HepG2 (cell line): ENCODE data around the gene PRKCSH. TPM values are rescaled to one million over a fixed set of nuclear protein-coding genes. Genes with fewer than 3 reads are reported as not detected.

Source experiments
- CEBPB ChIP-seq: IDR thresholded peaks from 2 replicates; pipeline ENCODE4 v1.6.1; 2011; ENCODE audit warnings: low read depth, low read length, improper control_type of control experiment, borderline replicate concordance
- ELF1 ChIP-seq: sonication (generic); formaldehyde crosslinking; IDR thresholded peaks from 2 replicates; pipeline ENCODE4 v1.4.0; 2020; ENCODE audit warnings: missing genetic modification reagents
- GZF1 ChIP-seq: sonication (generic); formaldehyde crosslinking; IDR thresholded peaks from 2 replicates; pipeline ENCODE4 v1.5.1; 2020; ENCODE audit warnings: mild to moderate bottlenecking, missing genetic modification reagents
- KDM6A ChIP-seq: IDR thresholded peaks from 2 replicates; pipeline ENCODE4 v1.6.1; 2016; ENCODE audit warnings: low read depth
- MED1 ChIP-seq: sonication (generic); formaldehyde crosslinking; IDR thresholded peaks from 2 replicates; pipeline ENCODE4 v1.4.0; 2020; ENCODE audit warnings: missing genetic modification reagents
- PHF20 ChIP-seq: sonication (generic); formaldehyde crosslinking; IDR thresholded peaks from 2 replicates; pipeline ENCODE4 v1.5.0; 2020; ENCODE audit warnings: mild to moderate bottlenecking, missing genetic modification reagents
- POLR2G ChIP-seq: fragments of 200-400 bp; formaldehyde crosslinking; IDR thresholded peaks from 2 replicates; pipeline ENCODE4 v1.6.1; 2018; ENCODE audit warnings: mild to moderate bottlenecking, low read depth, low read length, moderate library complexity
- RBM22 ChIP-seq: fragments of 200-400 bp; formaldehyde crosslinking; optimal IDR thresholded peaks from 2 replicates; pipeline ENCODE3; 2017; ENCODE audit warnings: mild to moderate bottlenecking, low read length, moderate library complexity
- SNAI1 ChIP-seq: sonication (generic); formaldehyde crosslinking; IDR thresholded peaks from 2 replicates; pipeline ENCODE4 v1.5.0; 2020; ENCODE audit warnings: mild to moderate bottlenecking, missing genetic modification reagents, borderline replicate concordance
- SP1 ChIP-seq, 2 experiments: fragments of 450-650 bp in 1 of 2; sonication (generic) in 1 of 2; formaldehyde crosslinking in 1 of 2; IDR thresholded peaks; 2 replicates each; pipeline versions ENCODE4 v1.4.0 to v1.6.1; 2016 to 2020; ENCODE audit warnings: missing genetic modification reagents in 1 of 2
- TFDP1 ChIP-seq: IDR thresholded peaks from 2 replicates; pipeline ENCODE4 v1.6.1; 2016; ENCODE audit warnings: missing compliant biosample characterization, missing genetic modification reagents, borderline replicate concordance
- ZFY ChIP-seq: sonication (generic); formaldehyde crosslinking; IDR thresholded peaks from 2 replicates; pipeline ENCODE4 v1.4.0; 2020; ENCODE audit warnings: missing genetic modification reagents
- ZNF749 ChIP-seq: sonication (generic); formaldehyde crosslinking; IDR thresholded peaks from 2 replicates; pipeline ENCODE4 v1.8.0; 2022; ENCODE audit warnings: mild to moderate bottlenecking, missing genetic modification reagents, moderate library complexity, borderline replicate concordance
- polyA plus RNA-seq, 8 experiments: library from polyadenylated mRNA; depleted of rRNA in 3 of 8; stranded (reverse) in 7 of 8; unstranded in 1 of 8; fragments of >200 nt; fragmentation: Illumina TruSeq in 4 of 8; extraction: Trizol in 4 of 8; gene quantifications; 2 replicates each; pipeline versions ENCODE4 v1.2.1 to v1.2.3, GENCODE V29; 2011 to 2016; ENCODE audit warnings: low read depth in 4 of 8, missing spikeins in 1 of 8, mixed read lengths in 1 of 8; ENCODE audit not compliant: insufficient read depth in 1 of 8
- total RNA-seq, 5 experiments: library from RNA; depleted of rRNA; stranded (reverse); fragments of >200 nt; fragmentation: Illumina TruSeq; extraction: Trizol; gene quantifications; 2 replicates each; pipeline ENCODE4 v1.2.3, GENCODE V29; 2016; ENCODE audit warnings: low read depth in 1 of 5
- TF ChIP-seq, protein P1 (sequence below): sonication (generic); formaldehyde crosslinking; IDR thresholded peaks from 2 replicates; pipeline ENCODE4 v1.4.0; 2020; ENCODE audit warnings: mild to moderate bottlenecking, missing genetic modification reagents, borderline replicate concordance
- TF ChIP-seq, protein P2 (sequence below): sonication (generic); formaldehyde crosslinking; IDR thresholded peaks from 2 replicates; pipeline ENCODE4 v1.4.0; 2020; ENCODE audit warnings: mild to moderate bottlenecking, missing genetic modification reagents
- TF ChIP-seq, protein P3 (sequence below): sonication (generic); formaldehyde crosslinking; conservative IDR thresholded peaks from 2 replicates; pipeline ENCODE4 v1.4.0; 2020; ENCODE audit warnings: missing genetic modification reagents
- TF ChIP-seq, protein P4 (sequence below): sonication (generic); formaldehyde crosslinking; IDR thresholded peaks from 2 replicates; pipeline ENCODE4 v1.5.1; 2020; ENCODE audit warnings: mild to moderate bottlenecking, moderate library complexity, missing genetic modification reagents

The PRKCSH gene
- total and polyA plus RNA-seq, 2 of the 13 experiments (the other 11 are each of a cell fraction or from before 2014, with no cell fraction given), result 85.1 to 125 TPM

DNA sequence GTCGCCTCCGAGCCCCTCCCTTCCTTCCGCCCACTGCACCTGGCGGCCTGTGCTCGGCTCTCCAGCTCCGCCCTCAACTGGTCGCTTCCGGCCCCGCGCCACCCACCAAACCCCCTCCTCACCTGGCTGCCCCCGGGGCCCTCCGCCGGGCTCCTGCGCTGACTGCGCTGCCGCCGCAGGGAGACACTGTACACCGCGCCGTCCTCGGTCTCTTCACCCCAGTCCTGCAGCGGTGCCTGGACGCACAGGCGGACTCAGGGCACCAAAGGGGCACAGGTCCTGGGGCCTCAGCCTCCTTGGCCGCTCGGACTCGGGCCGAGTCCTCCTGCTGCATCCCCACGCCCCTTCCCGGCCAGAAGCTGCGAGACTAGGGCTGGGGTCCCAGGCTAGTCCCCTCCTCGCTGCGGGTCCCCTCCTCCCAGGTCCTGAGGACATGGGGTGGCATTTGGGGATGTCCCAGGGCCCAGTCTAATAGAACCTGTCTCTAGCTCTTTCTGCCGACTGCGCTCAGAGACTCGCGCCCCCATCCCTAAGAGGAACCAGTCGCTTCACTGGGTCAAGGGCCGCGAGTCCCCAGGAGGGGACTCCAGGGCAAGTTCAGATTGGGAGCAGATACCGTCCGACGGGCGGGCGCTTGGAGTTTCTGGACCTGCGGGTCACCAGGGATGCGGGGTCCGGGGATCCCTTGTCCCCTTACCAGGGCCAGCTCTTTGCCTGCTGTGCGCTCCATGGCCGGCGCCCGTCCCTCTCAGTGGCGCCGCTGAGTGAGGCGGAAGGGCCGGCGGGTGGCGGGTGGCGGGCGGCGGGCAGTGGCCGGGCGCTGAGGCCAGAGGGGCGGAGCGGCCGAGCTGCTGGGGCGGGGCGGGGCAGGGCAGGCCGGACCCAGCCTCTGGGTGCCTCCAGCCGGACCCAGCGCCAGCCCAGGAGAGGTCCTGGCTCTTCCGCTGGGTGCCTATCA lies 16.6 kb upstream of the PRKCSH start, which contains the start of gene RGL3 (continued):
- TF ChIP-seq, protein P1, sequence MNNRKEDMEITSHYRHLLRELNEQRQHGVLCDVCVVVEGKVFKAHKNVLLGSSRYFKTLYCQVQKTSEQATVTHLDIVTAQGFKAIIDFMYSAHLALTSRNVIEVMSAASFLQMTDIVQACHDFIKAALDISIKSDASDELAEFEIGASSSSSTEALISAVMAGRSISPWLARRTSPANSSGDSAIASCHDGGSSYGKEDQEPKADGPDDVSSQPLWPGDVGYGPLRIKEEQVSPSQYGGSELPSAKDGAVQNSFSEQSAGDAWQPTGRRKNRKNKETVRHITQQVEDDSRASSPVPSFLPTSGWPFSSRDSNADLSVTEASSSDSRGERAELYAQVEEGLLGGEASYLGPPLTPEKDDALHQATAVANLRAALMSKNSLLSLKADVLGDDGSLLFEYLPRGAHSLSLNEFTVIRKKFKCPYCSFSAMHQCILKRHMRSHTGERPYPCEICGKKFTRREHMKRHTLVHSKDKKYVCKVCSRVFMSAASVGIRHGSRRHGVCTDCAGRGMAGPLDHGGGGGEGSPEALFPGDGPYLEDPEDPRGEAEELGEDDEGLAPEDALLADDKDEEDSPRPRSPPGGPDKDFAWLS (CRISPR knock-in tag), result no peak
- TF ChIP-seq SP1 (IDR thresholded peaks at IDR 0.05) (no peak), SP1 (CRISPR knock-in tag; IDR thresholded peaks at IDR 0.05) (0 out of 2 replicates have a peak, but pooled peaks have one; percentile 14), SNAI1 (no peak), PHF20 (CRISPR knock-in tag) (no peak), ZNF749 (CRISPR knock-in tag) (no peak), TFDP1 (CRISPR knock-in tag) (no peak; the same call in 1 of the 2 replicates), CEBPB (no peak), MED1 (CRISPR knock-in tag) (no peak), POLR2G (peak; percentile 38; the same call in 1 of the 2 replicates), KDM6A (CRISPR knock-in tag) (no peak), RBM22 (no peak), ZFY (CRISPR knock-in tag) (no peak; the same call in 1 of the 2 replicates), ELF1 (CRISPR knock-in tag) (peak; percentile 39; the same call in 1 of the 2 replicates), GZF1 (CRISPR knock-in tag) (no peak)
- TF ChIP-seq, protein P2, sequence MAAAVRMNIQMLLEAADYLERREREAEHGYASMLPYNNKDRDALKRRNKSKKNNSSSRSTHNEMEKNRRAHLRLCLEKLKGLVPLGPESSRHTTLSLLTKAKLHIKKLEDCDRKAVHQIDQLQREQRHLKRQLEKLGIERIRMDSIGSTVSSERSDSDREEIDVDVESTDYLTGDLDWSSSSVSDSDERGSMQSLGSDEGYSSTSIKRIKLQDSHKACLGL (CRISPR knock-in tag), result peak; percentile 74; the same call in 1 of the 2 replicates
- TF ChIP-seq, protein P3, sequence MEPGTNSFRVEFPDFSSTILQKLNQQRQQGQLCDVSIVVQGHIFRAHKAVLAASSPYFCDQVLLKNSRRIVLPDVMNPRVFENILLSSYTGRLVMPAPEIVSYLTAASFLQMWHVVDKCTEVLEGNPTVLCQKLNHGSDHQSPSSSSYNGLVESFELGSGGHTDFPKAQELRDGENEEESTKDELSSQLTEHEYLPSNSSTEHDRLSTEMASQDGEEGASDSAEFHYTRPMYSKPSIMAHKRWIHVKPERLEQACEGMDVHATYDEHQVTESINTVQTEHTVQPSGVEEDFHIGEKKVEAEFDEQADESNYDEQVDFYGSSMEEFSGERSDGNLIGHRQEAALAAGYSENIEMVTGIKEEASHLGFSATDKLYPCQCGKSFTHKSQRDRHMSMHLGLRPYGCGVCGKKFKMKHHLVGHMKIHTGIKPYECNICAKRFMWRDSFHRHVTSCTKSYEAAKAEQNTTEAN (CRISPR knock-in tag), result no peak
- TF ChIP-seq, protein P4, sequence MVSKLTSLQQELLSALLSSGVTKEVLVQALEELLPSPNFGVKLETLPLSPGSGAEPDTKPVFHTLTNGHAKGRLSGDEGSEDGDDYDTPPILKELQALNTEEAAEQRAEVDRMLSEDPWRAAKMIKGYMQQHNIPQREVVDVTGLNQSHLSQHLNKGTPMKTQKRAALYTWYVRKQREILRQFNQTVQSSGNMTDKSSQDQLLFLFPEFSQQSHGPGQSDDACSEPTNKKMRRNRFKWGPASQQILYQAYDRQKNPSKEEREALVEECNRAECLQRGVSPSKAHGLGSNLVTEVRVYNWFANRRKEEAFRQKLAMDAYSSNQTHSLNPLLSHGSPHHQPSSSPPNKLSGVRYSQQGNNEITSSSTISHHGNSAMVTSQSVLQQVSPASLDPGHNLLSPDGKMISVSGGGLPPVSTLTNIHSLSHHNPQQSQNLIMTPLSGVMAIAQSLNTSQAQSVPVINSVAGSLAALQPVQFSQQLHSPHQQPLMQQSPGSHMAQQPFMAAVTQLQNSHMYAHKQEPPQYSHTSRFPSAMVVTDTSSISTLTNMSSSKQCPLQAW (CRISPR knock-in tag), result no peak
